Subcutaneous abdominal adipose tissue (tissue), 5 donors: Measurements from ENCODE around the gene BICC1.

Source experiments
- H3K27ac ChIP-seq: one replicate; pipeline ENCODE4 v1.7.0; 2013; ENCODE audit warnings: low read depth, mild to moderate bottlenecking, inconsistent platforms, low read length, moderate library complexity
- H3K27me3 ChIP-seq, 5 donors: one replicate each; pipeline ENCODE4 v1.7.0; 2013; ENCODE audit warnings: low read length in 5 of 5, inconsistent platforms in 1 of 5; ENCODE audit not compliant: control insufficient read depth in 5 of 5, insufficient read depth in 4 of 5
- H3K36me3 ChIP-seq, 5 donors: one replicate each; pipeline ENCODE4 v1.7.0; 2013; ENCODE audit warnings: low read length in 5 of 5; ENCODE audit not compliant: control insufficient read depth in 5 of 5, insufficient read depth in 5 of 5
- H3K4me1 ChIP-seq, 5 donors: one replicate each; pipeline ENCODE4 v1.7.0; 2013; ENCODE audit warnings: low read length in 5 of 5, mild to moderate bottlenecking in 3 of 5, moderate library complexity in 1 of 5; ENCODE audit not compliant: control insufficient read depth in 5 of 5, insufficient read depth in 5 of 5
- H3K4me3 ChIP-seq, 5 donors: one replicate each; pipeline ENCODE4 v1.7.0; 2013; ENCODE audit warnings: low read length in 5 of 5, low read depth in 1 of 5
- H3K9ac ChIP-seq, 5 donors: one replicate each; pipeline ENCODE4 v1.7.0; 2013; ENCODE audit warnings: low read length in 5 of 5, mild to moderate bottlenecking in 4 of 5, moderate library complexity in 3 of 5
- H3K9me3 ChIP-seq, 5 donors: one replicate each; pipeline ENCODE4 v1.7.0; 2013; ENCODE audit warnings: low read length in 5 of 5; ENCODE audit not compliant: control insufficient read depth in 5 of 5
- donor health status: healthy.
- donor health status: healthy.
- donor health status: healthy.
- donor health status: healthy.
- donor health status: healthy.

Gene BICC1

DNA sequence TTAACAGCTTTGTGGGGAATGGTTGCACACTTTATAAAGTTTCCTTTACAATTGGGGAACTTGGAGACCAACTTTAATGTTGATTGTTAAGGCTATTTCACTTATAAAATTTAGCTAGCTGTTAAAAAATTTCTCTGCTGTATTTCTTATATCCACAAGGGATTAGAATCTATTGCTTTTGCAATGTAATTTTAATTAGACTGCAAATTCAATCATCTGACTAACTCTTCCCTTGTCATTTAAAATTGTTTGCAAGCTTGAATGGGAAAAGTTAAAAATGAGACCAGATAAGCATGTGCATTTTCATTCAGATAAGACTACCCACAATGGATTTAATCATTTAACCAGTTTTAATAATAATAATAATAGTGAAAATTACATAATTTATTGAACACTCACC lies 213.2 kb downstream of the BICC1 start:
- no peak overlapping the region for H3K27ac ChIP-seq
- H3K27me3 ChIP-seq = no peaks in the 10 kb centered on the region
- H3K9ac ChIP-seq = no peak overlapping the region
- H3K36me3 ChIP-seq = no peaks in the 10 kb centered on the region
- no peak overlapping the region for H3K4me3 ChIP-seq
- H3K4me1 ChIP-seq = peaks cover 0 to 3% (median 0%) of the 10 kb centered on the region in 5 donors
- peaks cover 0 to 7% (median 0%) of the 10 kb centered on the region in 5 donors for H3K9me3 ChIP-seq

DNA sequence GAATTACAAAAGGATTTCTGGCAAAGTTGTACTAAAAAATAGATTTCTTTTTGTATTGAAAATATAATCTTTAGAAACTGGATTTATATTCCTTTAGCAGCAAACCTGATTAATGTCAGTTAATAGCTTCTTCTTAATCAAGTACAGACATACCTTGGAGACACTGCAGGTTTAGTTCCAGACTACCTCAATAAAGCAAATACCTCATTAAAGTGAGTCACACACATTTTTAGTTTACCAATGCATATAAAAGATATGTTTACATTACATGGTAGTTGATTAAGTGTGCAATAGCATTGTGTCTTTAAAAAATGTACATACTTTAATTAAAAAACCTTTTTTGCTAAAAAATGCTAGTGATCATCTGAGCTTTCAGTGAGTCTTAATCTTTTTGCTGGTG lies 215.0 kb downstream of the BICC1 start:
- Histone ChIP-seq H3K9ac (no peak overlapping the region), H3K36me3 (no peaks in the 10 kb centered on the region), H3K9me3 (peaks cover 0 to 13% (median 5%) of the 10 kb centered on the region in 5 donors), H3K27me3 (no peaks in the 10 kb centered on the region), H3K27ac (no peak overlapping the region), H3K4me3 (no peak overlapping the region), H3K4me1 (peaks cover 0 to 3% (median 0%) of the 10 kb centered on the region in 5 donors)

DNA sequence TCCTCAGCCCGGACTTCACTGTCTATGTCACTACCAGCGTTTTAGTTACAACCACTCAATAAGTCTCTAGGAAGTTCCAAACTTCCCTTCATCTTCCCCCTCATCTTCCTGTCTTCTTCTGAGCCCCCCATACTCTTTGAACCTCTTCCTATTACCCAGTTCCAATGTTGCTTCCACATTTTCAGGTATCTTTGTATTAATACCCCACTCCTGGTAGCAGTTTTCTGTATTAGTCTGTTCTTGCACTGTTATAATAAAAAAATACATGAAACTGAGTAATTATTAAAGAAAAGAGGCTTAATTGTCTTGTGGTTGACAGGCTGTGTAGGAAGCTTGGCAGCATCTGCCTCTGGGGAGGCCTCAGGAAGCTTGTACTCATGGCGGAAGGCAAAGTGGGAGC lies 218.6 kb downstream of the BICC1 start:
- Histone ChIP-seq H3K27me3 (no peaks in the 10 kb centered on the region), H3K36me3 (no peaks in the 10 kb centered on the region)

DNA sequence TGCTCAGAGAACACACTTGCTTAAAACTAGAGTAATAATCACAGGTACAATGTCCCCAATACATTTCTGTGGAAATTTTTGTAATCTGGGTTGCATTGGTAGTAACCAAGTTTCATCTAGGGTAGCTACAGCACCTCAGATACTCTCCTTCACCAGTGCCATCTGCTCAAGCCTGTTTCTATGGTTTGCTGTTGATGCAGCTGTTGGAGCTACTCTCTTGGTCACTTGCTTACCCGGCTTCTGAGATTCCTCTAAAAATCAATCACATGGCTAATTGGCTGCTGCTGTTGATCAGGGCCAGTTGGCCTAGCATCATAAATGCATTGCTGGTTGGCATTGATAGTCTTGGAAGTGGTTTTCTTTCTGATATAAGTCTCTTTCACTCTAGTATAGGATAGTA lies 220.8 kb downstream of the BICC1 start:
- H3K4me1 ChIP-seq = peaks cover 0 to 7% (median 0%) of the 10 kb centered on the region in 5 donors
- no peaks in the 10 kb centered on the region for H3K36me3 ChIP-seq
- H3K9me3 ChIP-seq = peaks cover 0 to 13% (median 5%) of the 10 kb centered on the region in 5 donors
- H3K9ac ChIP-seq = no peak overlapping the region
- H3K27me3 ChIP-seq = no peaks in the 10 kb centered on the region
- H3K4me3 ChIP-seq = no peak overlapping the region
- no peak overlapping the region for H3K27ac ChIP-seq

More for the DNA sequence above, 218.6 kb downstream of the BICC1 start:
- no peak overlapping the region for H3K4me3 ChIP-seq
- H3K4me1 ChIP-seq = peaks cover 0 to 7% (median 0%) of the 10 kb centered on the region in 5 donors
- no peak overlapping the region for H3K9ac ChIP-seq
- H3K9me3 ChIP-seq = peaks cover 0 to 13% (median 5%) of the 10 kb centered on the region in 5 donors
- no peak overlapping the region for H3K27ac ChIP-seq

DNA sequence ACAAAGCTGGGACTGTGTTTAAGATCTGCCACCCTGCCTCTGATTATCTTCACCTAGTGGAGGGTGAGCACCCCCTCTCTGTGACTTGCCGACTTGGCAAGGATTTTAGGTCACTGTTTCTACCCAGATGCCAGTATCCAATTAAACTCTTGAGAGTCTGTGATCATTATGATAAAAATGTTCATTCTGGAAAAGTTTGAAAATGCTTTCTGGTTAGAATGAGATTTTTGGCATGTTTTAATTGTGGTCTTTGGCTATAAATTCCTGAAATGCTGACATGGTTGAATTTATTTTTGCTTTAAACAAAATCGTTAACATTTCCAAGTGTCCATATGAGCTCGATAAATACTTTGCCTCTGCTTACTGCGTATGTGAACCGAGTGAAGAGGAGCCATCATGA lies 221.4 kb downstream of the BICC1 start:
- Histone ChIP-seq H3K4me1 (peaks cover 0 to 7% (median 0%) of the 10 kb centered on the region in 5 donors), H3K27ac (no peak overlapping the region), H3K27me3 (no peaks in the 10 kb centered on the region), H3K9me3 (peaks cover 0 to 13% (median 5%) of the 10 kb centered on the region in 5 donors), H3K9ac (no peak overlapping the region), H3K4me3 (no peak overlapping the region), H3K36me3 (no peaks in the 10 kb centered on the region)

DNA sequence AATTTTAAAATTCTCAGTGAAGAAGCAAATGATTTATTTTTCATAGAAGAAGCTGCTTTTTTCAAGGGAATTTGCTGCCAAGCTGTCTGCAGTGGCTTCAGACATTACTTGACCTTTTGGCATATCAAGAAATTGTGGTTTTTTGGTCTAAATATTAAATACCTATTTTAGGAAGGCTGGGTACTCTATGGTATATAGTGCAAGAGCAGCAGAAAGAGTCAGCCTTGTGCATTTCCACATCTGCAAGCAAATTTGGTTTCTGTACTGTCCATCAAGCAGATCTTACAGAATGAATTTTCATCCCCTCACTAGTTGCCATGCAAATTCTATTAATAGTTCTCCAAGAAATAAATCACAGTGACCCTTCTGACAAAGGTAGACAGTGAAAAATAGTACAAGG lies 222.0 kb downstream of the BICC1 start:
- no peak overlapping the region for H3K9ac ChIP-seq
- H3K27ac ChIP-seq = no peak overlapping the region
- H3K4me1 ChIP-seq = peaks cover 0 to 7% (median 0%) of the 10 kb centered on the region in 5 donors
- peaks cover 0 to 13% (median 5%) of the 10 kb centered on the region in 5 donors for H3K9me3 ChIP-seq
- no peaks in the 10 kb centered on the region for H3K36me3 ChIP-seq
- no peak overlapping the region for H3K4me3 ChIP-seq
- H3K27me3 ChIP-seq = no peaks in the 10 kb centered on the region

DNA sequence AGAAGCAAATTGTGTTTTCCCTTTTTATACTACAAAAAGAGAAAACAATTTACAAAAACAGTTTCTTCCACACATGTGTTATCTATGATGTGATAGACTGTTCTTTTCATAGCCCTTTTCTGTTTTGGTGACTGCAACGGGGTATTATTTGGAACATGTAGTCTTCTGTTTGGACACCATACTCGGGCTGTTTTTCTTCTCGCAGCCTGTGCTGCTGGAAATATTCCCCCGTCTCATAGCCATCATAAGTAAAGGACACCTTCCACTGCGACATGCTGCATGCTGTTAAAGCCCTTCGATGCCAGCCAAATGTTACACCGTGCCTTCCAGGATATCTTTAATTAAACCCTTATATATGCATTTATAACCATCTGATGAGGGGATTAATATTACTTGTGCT lies 222.4 kb downstream of the BICC1 start:
- Histone ChIP-seq H3K9me3 (peaks cover 0 to 13% (median 5%) of the 10 kb centered on the region in 5 donors), H3K27me3 (no peaks in the 10 kb centered on the region), H3K4me1 (peaks cover 0 to 7% (median 0%) of the 10 kb centered on the region in 5 donors), H3K36me3 (no peaks in the 10 kb centered on the region), H3K9ac (no peak overlapping the region), H3K27ac (no peak overlapping the region), H3K4me3 (no peak overlapping the region)

DNA sequence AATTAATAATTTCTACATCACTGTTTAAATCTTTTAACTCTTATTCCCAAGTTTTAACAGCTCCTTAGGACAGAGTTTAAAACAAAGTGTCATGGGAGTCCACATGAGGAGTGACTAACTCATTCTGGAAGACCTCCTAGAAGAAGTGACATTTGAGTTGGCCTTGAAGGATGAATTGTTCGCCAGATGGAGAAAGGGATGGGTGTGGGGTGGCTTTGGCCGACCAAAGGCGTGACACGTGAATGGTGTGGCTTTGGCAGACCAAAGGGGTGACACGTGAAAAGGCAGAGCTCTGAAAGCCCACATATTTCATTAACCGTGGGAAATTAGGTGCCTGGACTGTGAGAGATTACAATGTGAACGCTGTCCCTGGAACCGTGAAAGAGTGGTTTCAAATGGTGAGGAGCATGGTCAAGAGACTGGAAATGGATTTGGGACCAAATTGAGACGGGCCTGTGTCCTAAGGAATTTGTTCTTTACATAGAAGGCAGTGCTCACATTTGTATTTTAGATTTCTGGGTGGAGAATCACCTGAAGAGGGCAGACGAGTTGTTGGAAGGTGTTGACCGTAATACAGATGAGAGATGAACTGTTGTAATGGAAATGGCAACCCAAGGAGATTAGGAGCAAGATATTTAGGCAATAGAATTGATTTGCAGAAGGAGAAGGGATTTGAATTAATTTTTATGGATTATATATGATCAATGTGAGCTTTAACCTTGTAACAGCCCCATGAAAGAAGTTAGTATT lies 228.1 kb downstream of the BICC1 start:
- Histone ChIP-seq H3K27ac (no peak overlapping the region), H3K9ac (no peak overlapping the region), H3K36me3 (no peaks in the 10 kb centered on the region), H3K9me3 (no peaks in the 10 kb centered on the region), H3K4me3 (no peak overlapping the region), H3K27me3 (peaks cover 0 to 2% (median 0%) of the 10 kb centered on the region in 5 donors), H3K4me1 (no peaks in the 10 kb centered on the region)

DNA sequence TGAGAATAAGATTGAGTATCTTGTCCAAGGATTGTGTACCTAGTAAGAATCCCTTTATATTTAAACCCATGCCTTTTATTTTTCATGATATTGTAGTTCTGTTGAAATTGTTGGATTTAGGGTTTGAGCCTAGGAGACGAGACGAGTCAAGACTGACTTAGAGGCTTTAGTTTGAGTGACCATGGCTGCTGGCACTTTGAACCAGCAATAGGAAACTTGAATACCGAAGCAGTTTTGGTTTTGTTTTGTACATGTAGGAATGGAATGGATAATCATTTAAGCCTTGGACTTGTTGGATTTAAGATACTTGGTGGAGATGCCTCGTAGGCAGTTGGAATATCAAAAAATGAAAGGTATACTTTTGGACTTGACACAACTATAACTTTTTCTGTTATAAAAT lies 229.0 kb downstream of the BICC1 start:
- H3K4me3 ChIP-seq = no peak overlapping the region

DNA sequence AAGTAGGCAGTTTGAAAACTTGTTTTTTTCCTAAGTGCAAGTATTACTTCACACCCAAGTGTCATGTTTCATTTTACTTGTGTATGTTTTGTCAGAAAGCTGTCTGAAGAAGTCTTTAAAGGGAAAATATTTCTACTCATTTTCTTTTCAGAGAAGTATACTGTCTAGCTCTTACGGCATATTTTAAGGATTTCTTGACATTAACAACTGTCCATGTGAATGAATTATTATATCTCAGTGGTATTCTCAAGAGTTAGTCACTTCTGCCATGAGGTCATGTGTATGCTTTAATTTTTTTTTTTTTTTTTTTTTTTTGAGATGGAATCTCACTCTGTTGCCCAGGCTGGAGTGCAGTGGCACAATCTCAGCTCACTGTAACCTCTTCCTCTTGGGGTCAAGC lies 229.5 kb downstream of the BICC1 start:
- Histone ChIP-seq H3K9me3 (no peaks in the 10 kb centered on the region), H3K9ac (no peak overlapping the region), H3K27ac (no peak overlapping the region), H3K4me3 (no peak overlapping the region), H3K27me3 (peaks cover 0 to 2% (median 0%) of the 10 kb centered on the region in 5 donors), H3K4me1 (no peaks in the 10 kb centered on the region), H3K36me3 (no peaks in the 10 kb centered on the region)

More for the DNA sequence above, 229.0 kb downstream of the BICC1 start:
- Histone ChIP-seq H3K9me3 (no peaks in the 10 kb centered on the region), H3K9ac (no peak overlapping the region), H3K27me3 (peaks cover 0 to 2% (median 0%) of the 10 kb centered on the region in 5 donors), H3K4me1 (no peaks in the 10 kb centered on the region), H3K27ac (no peak overlapping the region), H3K36me3 (no peaks in the 10 kb centered on the region)
